HG02870 (cell line): Measurements from ENCODE around the gene DST.
A peak's percentile ranks its signal among the peaks of the same experiment; 100 is the strongest.

Source experiments
- ATAC-seq: cut with Tn5 transposase; IDR thresholded peaks from one replicate; pipeline ENCODE4 v1.9.1; 2021; ENCODE audit warnings: mild to moderate bottlenecking, moderate library complexity; ENCODE audit not compliant: unreplicated experiment

The DST gene

DNA sequence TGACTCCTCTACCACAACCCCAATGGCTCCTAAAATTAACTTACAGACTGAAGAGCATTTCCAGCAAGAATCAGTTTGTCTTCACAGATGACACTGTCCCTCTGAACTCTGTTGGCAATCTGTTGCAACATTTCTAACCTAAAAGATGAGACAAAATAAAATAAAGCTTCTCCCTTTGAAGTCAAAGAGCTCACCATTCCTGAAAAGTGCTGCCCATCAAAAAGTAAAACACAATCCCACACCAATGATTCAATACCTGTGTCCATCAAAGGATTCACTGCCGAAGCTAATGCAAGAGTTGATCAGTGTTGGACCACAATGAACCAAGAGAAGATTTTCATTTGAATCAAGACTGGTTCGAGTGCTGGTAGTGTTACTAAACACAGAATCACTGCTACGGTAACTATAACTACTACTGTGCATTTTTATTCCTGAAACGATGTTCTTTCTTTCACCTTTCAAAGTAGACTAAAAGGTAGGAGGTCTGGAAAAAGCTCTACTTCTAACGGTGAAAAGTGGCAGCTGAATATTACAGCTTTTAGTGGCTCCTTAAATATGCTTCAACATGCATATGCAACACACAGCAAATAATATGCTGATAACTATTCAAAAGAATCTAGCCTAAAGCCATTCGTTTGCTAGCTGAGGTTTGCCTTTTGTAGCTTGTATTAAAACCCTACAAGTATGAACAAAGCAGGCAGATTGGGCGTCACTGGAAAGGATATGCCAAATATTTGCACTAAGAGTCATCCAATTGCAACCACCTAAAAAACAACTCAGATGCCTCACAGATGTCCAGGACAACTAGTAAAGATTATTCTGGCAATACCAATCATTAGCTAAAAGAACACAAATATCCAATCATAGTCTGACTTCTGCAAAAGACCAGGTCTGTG, at the start of gene DST:
DST (minus strand) TSS at position 524 of the 896 bp plus-strand sequence.
- no peak for ATAC-seq

DNA sequence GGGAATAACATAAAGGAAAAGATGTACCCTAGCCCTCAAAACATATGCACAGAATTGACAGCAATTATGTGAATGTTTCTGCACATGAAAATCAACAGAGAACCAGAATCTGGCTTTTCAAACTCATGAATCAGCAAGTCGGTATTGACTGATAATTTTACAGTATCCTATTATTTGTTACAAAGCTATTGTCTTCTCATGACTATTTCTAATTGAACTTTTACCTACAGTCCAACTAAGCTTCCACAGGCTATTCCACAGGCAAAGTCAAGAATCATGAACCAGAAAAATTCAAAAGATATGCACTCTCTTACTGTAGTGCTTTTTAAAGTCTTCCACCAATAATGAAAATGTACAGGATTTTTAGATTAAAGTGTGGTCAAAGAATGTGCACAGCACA, 49.1 kb upstream of the DST start:
- ATAC-seq = no peak

DNA sequence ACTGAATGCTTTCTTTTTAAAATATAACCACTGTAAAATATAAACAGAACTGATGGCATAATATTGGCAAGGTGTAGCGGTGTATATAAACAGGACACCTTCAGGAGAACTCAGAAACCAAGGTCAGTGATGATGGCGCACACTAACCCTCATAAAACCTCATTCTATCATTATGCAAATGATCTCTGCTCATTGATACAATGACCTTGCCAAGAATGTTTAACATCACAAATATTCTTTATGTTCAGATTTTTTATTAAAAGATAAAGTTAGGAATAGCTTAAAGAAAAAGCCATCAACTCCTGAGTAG, 48.6 kb upstream of the DST start:
- ATAC-seq = no peak

DNA sequence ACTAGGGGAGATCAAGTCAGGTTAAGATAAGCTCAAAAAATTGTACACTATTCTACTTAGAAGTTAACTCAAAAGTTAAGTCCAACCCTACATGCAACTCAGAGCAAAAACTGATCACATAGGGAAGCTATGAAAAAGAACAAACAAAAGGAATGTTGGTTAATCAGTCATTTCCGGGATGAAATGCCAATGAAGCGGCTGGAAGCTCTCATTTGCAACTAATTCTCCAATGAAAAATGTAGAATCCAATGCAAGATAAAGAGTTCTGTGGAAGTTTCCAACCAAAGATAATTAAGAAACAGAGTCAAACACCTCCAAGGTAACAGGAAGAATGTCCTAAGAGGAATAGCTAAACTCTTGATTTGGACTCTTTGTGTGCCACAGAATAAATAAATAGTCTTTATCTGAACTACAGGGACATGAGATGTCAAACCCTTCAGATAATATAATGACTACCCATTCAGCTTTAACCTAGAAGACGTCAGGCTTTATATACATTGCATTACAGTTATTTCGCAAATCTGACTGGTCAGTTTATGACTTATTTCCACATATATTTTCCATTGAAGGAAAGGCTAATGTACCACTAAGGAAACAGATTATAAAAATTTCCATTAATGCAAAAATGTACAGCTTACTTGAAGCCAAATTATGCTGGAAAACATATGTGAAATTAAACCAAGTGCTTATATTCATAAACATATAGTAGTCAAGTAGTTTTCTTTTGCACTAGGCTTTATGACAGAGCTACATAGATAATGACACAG, 48.0 kb upstream of the DST start:
- ATAC-seq = no peak

DNA sequence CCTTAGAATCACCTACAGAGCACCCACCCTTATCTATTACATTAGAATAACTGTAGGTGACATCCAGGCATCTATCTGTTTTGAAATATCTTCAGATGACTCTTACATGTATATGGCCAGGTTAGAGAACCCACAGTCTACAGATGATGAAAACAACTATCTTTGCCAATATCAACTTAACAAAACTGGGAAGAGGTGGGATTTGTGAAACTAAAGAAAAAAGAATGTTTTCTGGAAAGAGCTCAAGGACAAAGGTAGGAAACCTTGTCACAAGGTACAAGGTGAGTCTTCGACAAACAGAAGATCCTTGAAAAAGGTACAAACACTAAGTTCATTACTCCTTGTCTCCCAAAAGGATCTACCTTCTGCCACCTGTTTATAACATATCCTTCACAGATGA, 47.0 kb upstream of the DST start:
- ATAC-seq = no peak

- ATAC-seq = peak; percentile 84
Measured at GRCh38 chr6:56689114-56689513, 46.4 kb upstream of the DST start.

DNA sequence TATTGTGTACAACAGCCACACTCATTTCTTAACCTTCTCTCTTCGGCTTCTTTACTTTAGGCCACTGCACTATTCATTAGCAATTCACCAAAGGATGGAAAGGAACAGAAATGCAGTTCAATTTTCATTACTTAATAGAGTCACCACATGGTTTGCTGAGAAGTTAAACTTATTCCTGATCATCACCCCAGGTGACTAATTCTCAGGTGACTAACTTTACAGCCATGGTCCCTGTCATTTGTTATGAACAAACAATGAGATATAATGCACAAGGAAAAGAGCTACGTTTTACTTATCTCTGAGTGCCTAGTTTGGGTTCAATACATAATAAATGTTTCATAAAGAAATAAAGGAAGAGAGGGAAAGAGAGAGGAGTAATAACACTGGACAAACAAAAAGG, 45.8 kb upstream of the DST start:
- no peak for ATAC-seq

DNA sequence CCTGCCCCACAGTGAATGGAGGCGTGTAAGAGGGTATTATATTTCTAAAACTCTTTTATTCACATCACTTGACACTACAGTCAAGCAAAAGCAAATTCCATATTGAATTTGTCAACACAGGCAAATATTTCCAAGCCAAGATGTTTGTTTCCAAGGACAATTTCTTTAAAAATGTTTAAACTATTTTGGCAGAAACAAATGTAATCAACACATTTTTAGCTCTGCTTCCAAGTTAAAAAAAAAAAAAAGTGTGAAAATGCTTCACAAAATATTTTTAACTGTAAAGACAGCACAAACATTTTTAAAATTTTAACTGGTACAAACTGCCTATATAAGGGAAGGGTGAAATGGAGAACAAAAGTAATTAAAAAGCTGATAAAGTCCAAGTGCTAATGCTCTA, 44.9 kb upstream of the DST start:
- no peak for ATAC-seq

DNA sequence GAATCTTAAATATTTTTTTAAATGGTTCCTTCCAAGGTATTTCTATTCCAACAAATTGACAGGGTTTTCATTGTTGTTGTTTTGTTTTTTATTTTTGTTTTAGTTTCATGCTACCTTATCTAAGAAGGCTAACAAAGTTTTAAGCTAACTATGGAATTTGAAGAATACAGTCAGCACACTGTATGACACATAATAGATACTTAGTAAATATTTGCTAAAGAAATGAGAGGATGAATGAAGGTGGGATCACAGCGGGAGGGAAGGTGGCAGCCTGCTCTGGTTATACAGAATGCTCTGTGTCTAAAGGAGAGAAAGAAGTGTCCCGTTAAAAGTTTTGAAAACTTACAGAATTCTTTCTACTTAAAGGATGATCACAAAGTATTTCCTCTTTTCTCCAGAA, 43.7 kb upstream of the DST start:
- ATAC-seq = no peak

DNA sequence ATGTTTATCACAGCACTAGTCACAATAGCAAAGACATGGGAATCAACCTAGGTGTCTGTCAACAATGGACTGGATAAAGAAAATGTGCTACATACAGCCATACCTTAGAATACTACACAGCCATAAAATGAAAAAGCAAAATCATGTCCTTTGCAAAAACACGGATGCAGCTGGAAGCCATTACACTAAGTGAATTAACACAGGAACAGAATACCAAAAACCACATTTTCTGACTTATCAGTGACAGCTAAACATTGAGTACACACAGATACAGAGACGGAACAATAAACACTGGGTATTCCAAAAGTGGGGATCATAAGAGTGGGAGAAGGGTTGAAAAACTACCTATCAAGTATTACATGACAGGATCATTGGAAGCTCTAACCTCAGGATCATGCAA, 43.3 kb upstream of the DST start:
- ATAC-seq = no peak

DNA sequence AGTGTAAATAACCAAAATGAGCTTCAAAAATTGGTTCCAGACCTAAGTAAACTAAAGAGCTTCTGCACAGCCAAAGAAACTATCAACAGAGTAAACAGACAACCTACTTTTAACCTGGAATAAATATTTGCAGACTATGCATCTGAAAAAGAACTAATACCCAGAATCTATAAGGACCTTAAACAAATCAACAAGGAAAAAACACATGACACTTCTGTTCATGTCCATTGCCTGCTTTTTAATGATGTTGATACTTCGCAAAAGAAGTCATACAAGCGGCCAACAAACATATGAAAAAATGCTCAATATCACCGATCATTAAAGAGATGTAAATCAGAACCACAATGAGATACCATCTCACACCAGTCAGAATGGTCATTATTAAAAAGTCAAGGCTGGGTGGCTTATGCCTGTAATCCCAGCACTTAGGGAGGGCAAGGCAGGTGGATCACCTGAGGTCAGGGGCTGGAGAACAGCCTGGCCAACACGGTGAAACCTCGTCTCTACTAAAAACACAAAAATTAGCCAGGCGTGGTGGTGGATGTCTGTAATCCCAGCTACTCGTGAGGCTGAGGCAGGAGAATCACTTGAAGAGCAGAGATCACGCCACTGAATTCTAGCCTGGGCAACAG, 42.5 kb upstream of the DST start:
- no peak for ATAC-seq

- no peak for ATAC-seq
Measured at GRCh38 chr6:56684342-56685101, 41.8 kb upstream of the DST start.

DNA sequence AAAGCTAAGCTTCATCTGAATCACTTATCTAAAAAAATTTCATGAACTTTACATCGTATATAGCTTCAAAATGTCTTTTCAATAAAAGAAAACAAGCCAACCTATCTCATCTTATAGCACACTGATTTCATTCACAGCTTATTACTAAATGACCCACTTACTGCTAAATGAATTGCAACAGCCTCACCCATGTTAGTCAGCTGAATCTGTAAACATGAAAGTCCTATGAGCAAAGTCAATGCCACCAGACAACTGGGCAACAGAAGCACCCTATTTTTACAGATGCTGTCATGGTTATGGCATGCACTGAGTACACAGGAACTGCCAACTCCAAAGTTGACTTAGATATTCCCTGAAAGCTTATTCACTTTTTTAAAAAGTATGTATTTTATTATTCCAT, 41.2 kb upstream of the DST start:
- ATAC-seq = no peak

- ATAC-seq = no peak
Measured at GRCh38 chr6:56682635-56683034, 39.9 kb upstream of the DST start.

- no peak for ATAC-seq
Measured at GRCh38 chr6:56677559-56677958, 34.9 kb upstream of the DST start.

- no peak for ATAC-seq
Measured at GRCh38 chr6:56671651-56672461, 29.2 kb upstream of the DST start.

DNA sequence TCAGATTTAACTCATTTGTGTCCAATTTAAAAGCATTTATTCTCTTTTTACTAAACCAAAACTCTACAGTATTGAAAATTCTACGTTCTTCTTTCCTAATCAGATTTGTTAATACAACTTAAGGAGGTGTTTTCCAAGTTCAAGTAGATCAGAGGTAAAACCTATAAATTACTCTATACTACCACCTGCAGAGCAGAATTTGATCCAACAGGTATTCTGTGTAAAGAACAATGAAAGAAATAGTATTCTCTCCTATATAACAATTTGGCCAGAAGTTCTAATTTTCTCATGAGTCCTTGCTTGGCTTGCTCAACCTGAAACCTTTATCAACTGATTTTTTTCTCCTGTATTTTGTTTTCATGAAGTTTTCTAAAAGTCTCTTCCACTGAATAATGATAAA, 28.5 kb upstream of the DST start:
- no peak for ATAC-seq

GRCh38 chr6:56669041-56669440, 26.4 kb upstream of the DST start:
- no peak for ATAC-seq

GRCh38 chr6:56668158-56668557, 25.5 kb upstream of the DST start:
- ATAC-seq = no peak

GRCh38 chr6:56667336-56667735, 24.6 kb upstream of the DST start:
- ATAC-seq = no peak
